Measurements from ENCODE around the gene RARS2. TPM values are rescaled to one million over a fixed set of nuclear protein-coding genes. Genes with fewer than 3 reads are reported as not detected.
"Not testable (repeated sequence)": the region's sequence is repeated elsewhere in the genome, so short reads cannot be mapped to it uniquely, and the experiment has no call there.

The RARS2 gene
- total RNA-seq, 4 donors from 2014 or later = 14.1 to 19.9 (median 17.6) TPM

DNA sequence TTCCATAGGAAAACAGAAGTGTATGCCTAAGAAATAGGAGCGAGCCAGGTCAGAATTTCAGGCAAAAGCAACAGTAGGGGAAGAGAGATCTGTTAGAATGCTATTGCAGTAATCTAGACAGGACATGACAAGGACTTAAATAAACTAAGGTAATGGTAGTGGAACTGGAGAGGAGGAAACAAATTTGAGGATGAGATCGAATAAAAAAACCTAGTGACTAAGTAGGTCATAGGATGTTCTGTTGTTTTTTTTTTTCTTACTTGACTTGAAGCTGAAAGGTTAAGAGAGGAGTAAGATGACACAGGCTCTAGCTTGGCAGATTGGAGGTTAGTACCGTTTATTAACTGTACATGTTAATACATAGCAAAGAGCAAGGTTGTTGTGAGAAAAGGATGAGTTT lies 28.7 kb upstream of the RARS2 start:
- TF ChIP-seq POLR2AphosphoS5 (IDR thresholded peaks at IDR 0.05) (no peak), EP300 (IDR thresholded peaks at IDR 0.05) (no peak), POLR2A (IDR thresholded peaks at IDR 0.05; ENCODE audit: low read depth) (no peak)
- TF ChIP-seq, protein P1, sequence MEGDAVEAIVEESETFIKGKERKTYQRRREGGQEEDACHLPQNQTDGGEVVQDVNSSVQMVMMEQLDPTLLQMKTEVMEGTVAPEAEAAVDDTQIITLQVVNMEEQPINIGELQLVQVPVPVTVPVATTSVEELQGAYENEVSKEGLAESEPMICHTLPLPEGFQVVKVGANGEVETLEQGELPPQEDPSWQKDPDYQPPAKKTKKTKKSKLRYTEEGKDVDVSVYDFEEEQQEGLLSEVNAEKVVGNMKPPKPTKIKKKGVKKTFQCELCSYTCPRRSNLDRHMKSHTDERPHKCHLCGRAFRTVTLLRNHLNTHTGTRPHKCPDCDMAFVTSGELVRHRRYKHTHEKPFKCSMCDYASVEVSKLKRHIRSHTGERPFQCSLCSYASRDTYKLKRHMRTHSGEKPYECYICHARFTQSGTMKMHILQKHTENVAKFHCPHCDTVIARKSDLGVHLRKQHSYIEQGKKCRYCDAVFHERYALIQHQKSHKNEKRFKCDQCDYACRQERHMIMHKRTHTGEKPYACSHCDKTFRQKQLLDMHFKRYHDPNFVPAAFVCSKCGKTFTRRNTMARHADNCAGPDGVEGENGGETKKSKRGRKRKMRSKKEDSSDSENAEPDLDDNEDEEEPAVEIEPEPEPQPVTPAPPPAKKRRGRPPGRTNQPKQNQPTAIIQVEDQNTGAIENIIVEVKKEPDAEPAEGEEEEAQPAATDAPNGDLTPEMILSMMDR (IDR thresholded peaks at IDR 0.05) = no peak
- Histone ChIP-seq H3K4me1 (no peaks in the 10 kb centered on the region), H3K36me3 (peaks cover 8 to 68% (median 21%) of the 10 kb centered on the region in 4 donors), H3K9me3 (no peaks in the 10 kb centered on the region), H3K27ac (replicated peaks in 1 of 4) (no peak overlapping the region), H3K4me3 (no peak overlapping the region), H3K27me3 (no peaks in the 10 kb centered on the region)
- no peak for DNase-seq (ENCODE audit: extremely low spot score)
- intact Hi-C loops (cut with DNase I) = no loop called here
- WGBS = 88% methylated on average over 3 of the region's 3 CpGs

DNA sequence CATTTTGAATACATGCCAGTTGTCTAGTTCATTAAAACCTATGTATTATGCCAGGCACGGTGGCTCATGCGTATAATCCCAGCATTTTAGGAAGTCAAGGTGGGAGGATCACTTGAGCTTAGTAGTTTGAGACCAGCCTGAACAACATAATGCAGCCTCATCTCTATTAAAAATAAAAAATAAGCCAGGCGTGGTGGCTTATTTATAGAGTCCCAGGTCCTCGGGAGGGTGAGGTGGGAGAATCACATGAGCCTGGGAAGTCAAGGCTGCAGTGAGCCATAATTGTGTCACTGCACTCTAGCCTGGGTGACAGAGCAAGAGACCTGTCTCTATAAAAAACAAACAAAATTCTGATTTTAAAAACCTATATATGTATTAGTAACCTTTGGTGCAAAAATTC lies 27.6 kb upstream of the RARS2 start:
- 89% methylated on average over 4 of the region's 4 CpGs for WGBS
- H3K36me3 ChIP-seq = peaks cover 17 to 70% (median 31%) of the 10 kb centered on the region in 4 donors

DNA sequence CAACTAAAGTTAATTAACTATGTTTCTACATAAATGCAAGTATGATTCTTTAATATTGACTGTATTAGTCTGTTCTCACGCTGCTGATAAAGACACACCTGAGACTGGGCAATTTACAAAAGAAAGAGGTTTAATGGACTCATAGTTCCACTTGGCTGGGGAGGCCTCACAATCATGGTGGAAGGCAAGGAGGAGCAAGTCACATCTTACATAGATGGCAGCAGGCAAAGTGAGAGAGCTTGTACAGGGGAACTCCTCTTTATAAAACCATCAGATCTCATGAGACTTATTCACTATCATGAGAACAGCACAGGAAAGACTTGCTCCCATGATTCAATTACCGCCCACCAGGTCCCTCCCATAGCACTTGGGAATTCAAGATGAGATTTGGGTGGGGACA lies 23.2 kb upstream of the RARS2 start:
- 94% methylated on average over 2 of the region's 2 CpGs for WGBS
- intact Hi-C loops (cut with DNase I); H3K27ac ChIP-seq (replicated peaks in 1 of 4); H3K9me3 ChIP-seq; DNase-seq (ENCODE audit: extremely low spot score); H3K27me3 ChIP-seq; H3K4me1 ChIP-seq; H3K4me3 ChIP-seq: not testable (repeated sequence)
- H3K36me3 ChIP-seq = peaks cover 31 to 78% (median 48%) of the 10 kb centered on the region in 4 donors

More for the DNA sequence above, 27.6 kb upstream of the RARS2 start:
- intact Hi-C loops (cut with DNase I) = no loop called here
- DNase-seq (ENCODE audit: extremely low spot score) = no peak
- Histone ChIP-seq H3K4me1 (no peaks in the 10 kb centered on the region), H3K9me3 (no peaks in the 10 kb centered on the region), H3K4me3 (no peak overlapping the region), H3K27ac (replicated peaks in 1 of 4) (no peak overlapping the region), H3K27me3 (no peaks in the 10 kb centered on the region)
- TF ChIP-seq POLR2AphosphoS5 (IDR thresholded peaks at IDR 0.05) (no peak), POLR2A (IDR thresholded peaks at IDR 0.05; ENCODE audit: low read depth) (no peak), EP300 (IDR thresholded peaks at IDR 0.05) (no peak)
- TF ChIP-seq, protein P1 (IDR thresholded peaks at IDR 0.05) = no peak

DNA sequence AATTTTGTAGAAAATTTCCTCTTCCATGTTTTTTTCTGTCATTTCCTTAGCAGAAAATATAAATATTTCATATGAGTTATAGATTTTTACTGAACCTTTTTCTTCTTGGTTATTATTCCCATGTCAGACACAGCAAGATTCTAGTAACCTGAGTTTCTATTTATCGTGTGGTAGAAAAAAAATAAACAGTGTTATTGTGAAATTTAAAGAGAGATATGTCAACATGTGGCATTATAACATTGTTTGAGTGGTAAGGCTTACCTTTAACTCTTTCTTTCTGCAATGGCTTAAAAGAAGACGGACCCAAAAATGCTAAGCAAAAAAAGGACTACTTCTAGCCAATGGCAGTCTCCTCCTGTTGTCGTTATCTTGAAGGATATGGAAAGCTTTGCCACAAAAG lies 19.0 kb upstream of the RARS2 start:
- H3K27ac ChIP-seq (replicated peaks in 1 of 4) = no peak overlapping the region
- no peaks in the 10 kb centered on the region for H3K4me1 ChIP-seq
- intact Hi-C loops (cut with DNase I) = no loop called here
- peaks cover 26 to 74% (median 50%) of the 10 kb centered on the region in 4 donors for H3K36me3 ChIP-seq
- no peaks in the 10 kb centered on the region for H3K9me3 ChIP-seq
- WGBS = 94% methylated on average over 3 of the region's 3 CpGs
- H3K27me3 ChIP-seq = no peaks in the 10 kb centered on the region
- no peak overlapping the region for H3K4me3 ChIP-seq
- TF ChIP-seq EP300 (IDR thresholded peaks at IDR 0.05) = no peak
- no peak for TF ChIP-seq POLR2AphosphoS5 (IDR thresholded peaks at IDR 0.05)
- TF ChIP-seq POLR2A (IDR thresholded peaks at IDR 0.05; ENCODE audit: low read depth) = no peak
- TF ChIP-seq, protein P1 (IDR thresholded peaks at IDR 0.05) = no peak
- no peak for DNase-seq (ENCODE audit: extremely low spot score)

DNA sequence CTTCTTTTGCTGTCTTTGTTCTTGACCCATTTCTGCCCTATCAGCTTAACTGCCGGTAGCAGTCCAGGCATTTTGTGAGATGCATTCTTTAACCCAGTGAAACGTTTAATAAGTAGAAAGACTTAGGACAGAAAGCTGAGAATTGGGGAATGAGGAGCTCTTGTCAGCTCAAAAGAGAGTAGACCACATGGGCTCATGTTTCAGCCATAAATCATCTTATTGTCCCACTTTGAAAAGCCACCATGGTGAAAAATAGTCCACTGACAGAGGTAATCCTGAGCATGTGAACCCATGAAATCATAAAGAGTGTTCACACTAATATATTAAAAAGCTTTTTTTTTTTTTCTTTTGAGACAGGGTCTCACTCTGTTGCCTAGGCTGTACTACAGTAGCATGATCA lies 16.4 kb upstream of the RARS2 start:
- no peaks in the 10 kb centered on the region for H3K27me3 ChIP-seq
- H3K36me3 ChIP-seq = peaks cover 5 to 56% (median 32%) of the 10 kb centered on the region in 4 donors
- no peaks in the 10 kb centered on the region for H3K9me3 ChIP-seq
- 89% methylated on average over 2 of the region's 2 CpGs for WGBS
- H3K4me1 ChIP-seq = no peaks in the 10 kb centered on the region
- intact Hi-C loops (cut with DNase I) = no loop called here
- TF ChIP-seq EP300 (IDR thresholded peaks at IDR 0.05) (no peak), POLR2A (IDR thresholded peaks at IDR 0.05; ENCODE audit: low read depth) (no peak), POLR2AphosphoS5 (IDR thresholded peaks at IDR 0.05) (no peak)
- TF ChIP-seq, protein P1 (IDR thresholded peaks at IDR 0.05) = no peak
- no peak overlapping the region for H3K27ac ChIP-seq (replicated peaks in 1 of 4)
- DNase-seq (ENCODE audit: extremely low spot score) = no peak
- H3K4me3 ChIP-seq = no peak overlapping the region
